ENCODE measurements around the gene NR2E1.

The NR2E1 gene

GRCh38 chr6:108176281-108177089, 10.7 kb downstream of the NR2E1 start:
- no peak overlapping the region for H3K4me3 ChIP-seq (ENCODE audit: low read depth, low read length)
- TF ChIP-seq CTCF (IDR thresholded peaks at IDR 0.05; ENCODE audit: low read depth, low read length, missing control alignments): no peak
- in situ Hi-C loops (cut with HindIII; ENCODE audit: low sequenced_read_pairs): no loop called here
- no peak for DNase-seq (ENCODE audit: low read depth)

DNA sequence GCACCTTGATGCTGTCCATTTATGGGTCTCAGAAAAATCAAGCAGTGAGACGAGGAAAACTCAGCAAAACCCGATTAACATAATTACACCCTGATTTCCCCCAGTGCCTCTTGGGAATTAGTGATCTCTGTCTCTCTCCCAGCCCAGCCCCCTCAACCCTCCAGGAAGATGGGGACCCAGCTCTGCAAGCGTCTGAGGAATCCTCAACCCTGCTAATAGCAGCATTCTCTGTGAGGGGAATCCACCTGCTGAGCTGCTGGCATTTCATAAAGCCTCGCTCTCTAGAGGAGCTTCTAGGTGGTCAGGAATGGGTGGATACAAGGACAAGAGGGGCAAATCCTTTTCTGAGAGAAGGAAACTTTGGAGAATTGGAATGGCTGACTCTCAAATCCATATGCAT, 13.9 kb downstream of the NR2E1 start:
- no peak for TF ChIP-seq CTCF (IDR thresholded peaks at IDR 0.05; ENCODE audit: low read depth, low read length, missing control alignments)
- DNase-seq (ENCODE audit: low read depth): no peak
- in situ Hi-C loops (cut with HindIII; ENCODE audit: low sequenced_read_pairs): no loop called here
- H3K4me3 ChIP-seq (ENCODE audit: low read depth, low read length): no peak overlapping the region

GRCh38 chr6:108180266-108180665, 14.4 kb downstream of the NR2E1 start:
- no peak overlapping the region for H3K4me3 ChIP-seq (ENCODE audit: low read depth, low read length)
- in situ Hi-C loops (cut with HindIII; ENCODE audit: low sequenced_read_pairs): no loop called here
- DNase-seq (ENCODE audit: low read depth): no peak
- no peak for TF ChIP-seq CTCF (IDR thresholded peaks at IDR 0.05; ENCODE audit: low read depth, low read length, missing control alignments)

- no peak overlapping the region for H3K4me3 ChIP-seq (ENCODE audit: low read depth, low read length)
- in situ Hi-C loops (cut with HindIII; ENCODE audit: low sequenced_read_pairs): no loop called here
- no peak for TF ChIP-seq CTCF (IDR thresholded peaks at IDR 0.05; ENCODE audit: low read depth, low read length, missing control alignments)
Observed at GRCh38 chr6:108180776-108181175, 15.0 kb downstream of the NR2E1 start.

GRCh38 chr6:108186226-108186625, 20.4 kb downstream of the NR2E1 start:
- no peak overlapping the region for H3K4me3 ChIP-seq (ENCODE audit: low read depth, low read length)
- no peak for DNase-seq (ENCODE audit: low read depth)
- TF ChIP-seq CTCF (IDR thresholded peaks at IDR 0.05; ENCODE audit: low read depth, low read length, missing control alignments): no peak

More at GRCh38 chr6:108180776-108181175, 15.0 kb downstream of the NR2E1 start:
- no peak for DNase-seq (ENCODE audit: low read depth)

GRCh38 chr6:108187519-108187918, 21.7 kb downstream of the NR2E1 start:
- H3K4me3 ChIP-seq (ENCODE audit: low read depth, low read length): no peak overlapping the region
- no peak for DNase-seq (ENCODE audit: low read depth)
- in situ Hi-C loops (cut with HindIII; ENCODE audit: low sequenced_read_pairs): no loop called here
- no peak for TF ChIP-seq CTCF (IDR thresholded peaks at IDR 0.05; ENCODE audit: low read depth, low read length, missing control alignments)

More at GRCh38 chr6:108186226-108186625, 20.4 kb downstream of the NR2E1 start:
- in situ Hi-C loops (cut with HindIII; ENCODE audit: low sequenced_read_pairs): no loop called here

All from astrocyte of the cerebellum (primary cell).